IMR-90 (cell line): Measurements from ENCODE around the gene DCDC1. TPM values are rescaled to one million over a fixed set of nuclear protein-coding genes. Genes with fewer than 3 reads are reported as not detected.

ENCODE experiments used
- ATAC-seq: fragments of 200-7000 bp; cut with Tn5 transposase; 2 replicates; pipeline ENCODE4 v1.9.1; 2020; ENCODE audit warnings: low read depth, mild to moderate bottlenecking, moderate library complexity
- BruUV-seq: library from RNA; stranded (reverse); fragments of 400-500 nt; replicated peaks from 2 replicates; lab custom pipeline; 2021; lab: Mats Ljungman, UMichigan
- CTCF ChIA-PET: fragments of 300-600 bp; formaldehyde crosslinking; extraction: SDS; loops from one replicate; lab custom pipeline; 2021; ENCODE audit warnings: antibody characterized with exemption; lab: Yijun Ruan, JAX
- POLR2A ChIA-PET: fragments of 300-600 bp; sonication (Branson Sonifier 250); formaldehyde crosslinking; loops from one replicate; lab custom pipeline; 2022; ENCODE audit warnings: antibody characterized with exemption; ENCODE audit not compliant: unreplicated experiment; lab: Charles Lee
- DNase-seq: peaks from one replicate; pipeline ENCODE4 v3.0.0; 2013
- H2AFZ ChIP-seq: replicated peaks from 2 replicates; pipeline ENCODE3; 2013; ENCODE audit warnings: low read length, mild to moderate bottlenecking; ENCODE audit not compliant: poor library complexity
- H2AK5ac ChIP-seq: 2 replicates; pipeline ENCODE4 v1.6.1; 2013; ENCODE audit warnings: low read depth, low read length, inconsistent platforms
- H2AK9ac ChIP-seq: replicated peaks from 2 replicates; pipeline ENCODE3; 2013; ENCODE audit warnings: mild to moderate bottlenecking, low read depth, low read length, moderate library complexity; ENCODE audit not compliant: poor library complexity
- H2BK120ac ChIP-seq: 2 replicates; pipeline ENCODE4 v1.6.1; 2013; ENCODE audit warnings: low read depth, low read length, inconsistent platforms
- H2BK15ac ChIP-seq: 3 replicates; pipeline ENCODE4 v1.6.1; 2013; ENCODE audit warnings: low read depth, low read length, inconsistent platforms
- H2BK20ac ChIP-seq: 2 replicates; pipeline ENCODE4 v1.6.1; 2013; ENCODE audit warnings: low read depth, mild to moderate bottlenecking, inconsistent platforms, low read length, moderate library complexity
- H2BK5ac ChIP-seq: 2 replicates; pipeline ENCODE4 v1.6.1; 2013; ENCODE audit warnings: mild to moderate bottlenecking, low read depth, low read length, inconsistent platforms; ENCODE audit not compliant: poor library complexity, severe bottlenecking
- H3K14ac ChIP-seq: replicated peaks from 2 replicates; pipeline ENCODE4 v1.6.1; 2013; ENCODE audit warnings: low read depth, low read length, inconsistent platforms
- H3K18ac ChIP-seq: 2 replicates; pipeline ENCODE4 v1.6.1; 2013; ENCODE audit warnings: low read depth, low read length, control low read depth
- H3K23ac ChIP-seq: 2 replicates; pipeline ENCODE4 v1.6.1; 2013; ENCODE audit warnings: low read depth, low read length, inconsistent platforms
- H3K27ac ChIP-seq: 2 replicates; pipeline ENCODE4 v1.5.1; 2013; ENCODE audit warnings: mild to moderate bottlenecking, control low read depth, low read length; ENCODE audit not compliant: insufficient read depth
- H3K27me3 ChIP-seq: 2 replicates; pipeline ENCODE4 v1.6.1; 2013; ENCODE audit warnings: low read length; ENCODE audit not compliant: control insufficient read depth, insufficient read depth
- H3K36me3 ChIP-seq: 2 replicates; pipeline ENCODE4 v1.6.1; 2013; ENCODE audit warnings: low read length, mixed read lengths; ENCODE audit not compliant: control insufficient read depth, insufficient read depth
- H3K4ac ChIP-seq: 2 replicates; pipeline ENCODE4 v1.6.1; 2013; ENCODE audit warnings: low read depth, low read length, inconsistent platforms
- H3K4me1 ChIP-seq: 2 replicates; pipeline ENCODE4 v1.6.1; 2013; ENCODE audit warnings: low read length, mixed read lengths; ENCODE audit not compliant: control insufficient read depth, insufficient read depth
- H3K4me2 ChIP-seq: 2 replicates; pipeline ENCODE4 v1.6.1; 2013; ENCODE audit warnings: low read depth, mild to moderate bottlenecking, control low read depth, low read length, moderate library complexity
- H3K4me3 ChIP-seq: 2 replicates; pipeline ENCODE4 v1.5.1; 2013; ENCODE audit warnings: low read depth, mild to moderate bottlenecking, control low read depth, low read length, moderate library complexity; ENCODE audit not compliant: insufficient read depth
- H3K56ac ChIP-seq: 2 replicates; pipeline ENCODE4 v1.6.1; 2013; ENCODE audit warnings: low read length, inconsistent platforms; ENCODE audit not compliant: insufficient read depth; ENCODE audit errors: extremely low read depth
- H3K79me1 ChIP-seq, 2 experiments: 2 replicates each; pipeline ENCODE4 v1.6.1; 2013; ENCODE audit warnings: low read length in 2 of 2, inconsistent platforms in 1 of 2, low read depth in 1 of 2
- H3K9ac ChIP-seq: 2 replicates; pipeline ENCODE4 v1.6.1; 2013; ENCODE audit warnings: low read depth, low read length, control low read depth
- H3K9me1 ChIP-seq: 2 replicates; pipeline ENCODE4 v1.6.1; 2013; ENCODE audit warnings: low read length, inconsistent platforms; ENCODE audit not compliant: insufficient read depth
- H3K9me3 ChIP-seq: 2 replicates; pipeline ENCODE4 v1.6.1; 2013; ENCODE audit warnings: low read length; ENCODE audit not compliant: control insufficient read depth, insufficient read depth
- H4K20me1 ChIP-seq: 2 replicates; pipeline ENCODE4 v1.6.1; 2013; ENCODE audit warnings: low read length, inconsistent platforms; ENCODE audit not compliant: insufficient read depth
- H4K5ac ChIP-seq: 2 replicates; pipeline ENCODE4 v1.6.1; 2013; ENCODE audit warnings: mild to moderate bottlenecking, low read depth, low read length, control low read depth
- H4K8ac ChIP-seq, 2 experiments: 2 replicates each; pipeline ENCODE4 v1.6.1; 2013; ENCODE audit warnings: low read depth in 2 of 2, low read length in 2 of 2, control low read depth in 1 of 2, inconsistent platforms in 1 of 2
- H4K91ac ChIP-seq: 2 replicates; pipeline ENCODE4 v1.6.1; 2013; ENCODE audit warnings: low read depth, low read length, inconsistent platforms; ENCODE audit not compliant: insufficient read depth
- WGBS, 2 experiments: methylation state at CpG; one replicate each; pipeline versions ENCODE4 v1.1.5 to v1.1.7; 2013; ENCODE audit warnings: missing lambda C conversion rate in 2 of 2; ENCODE audit not compliant: insufficient read length in 1 of 2; ENCODE audit errors: extremely low coverage in 2 of 2; 5-methylcytosine and 5-hydroxymethylcytosine counted together
- dilution Hi-C: fragments of 300-500 bp; cut with HindIII; formaldehyde crosslinking; loops from one replicate; pipeline ENCODE4 v1.14.3; 2018; ENCODE audit warnings: low sequenced_read_pairs; ENCODE audit not compliant: unreplicated experiment
- in situ Hi-C: fragments of 300-500 bp; cut with MboI; formaldehyde crosslinking; loops from 3 replicates; pipeline ENCODE4 v1.14.3; 2019; ENCODE audit warnings: low sequenced_read_pairs, inconsistent platforms, mixed read lengths
- intact Hi-C: fragments of 100-400 bp; cut with micrococcal nuclease; formaldehyde crosslinking; loops from 2 replicates; pipeline ENCODE4 v1.10.0; 2022
- polyA plus RNA-seq, 3 experiments: library from polyadenylated mRNA; depleted of rRNA; stranded (reverse); fragments of >200 nt; gene quantifications; 2 replicates each; pipeline ENCODE4 v1.2.3, GENCODE V29; 2012; ENCODE audit warnings: low replicate concordance in 1 of 3
- total RNA-seq: library from RNA; depleted of rRNA; stranded (reverse); fragments of >200 nt; gene quantifications from 2 replicates; pipeline ENCODE4 v1.2.3, GENCODE V29; 2012
- TF ChIP-seq, protein P1 (sequence below): fragments of 150-350 bp; IDR thresholded peaks from 2 replicates; pipeline ENCODE4 v1.6.1; 2017; ENCODE audit warnings: mild to moderate bottlenecking, antibody characterized with exemption, low read length, low read depth
- TF ChIP-seq, protein P2 (sequence below): fragments of 150-350 bp; IDR thresholded peaks from 2 replicates; pipeline ENCODE4 v1.6.1; 2016; ENCODE audit warnings: low read depth, mild to moderate bottlenecking, low read length, moderate library complexity, borderline replicate concordance

Gene DCDC1
- total and polyA plus RNA-seq, 2 of the 4 experiments (the other 2 are of a cell fraction), result not detected

DNA sequence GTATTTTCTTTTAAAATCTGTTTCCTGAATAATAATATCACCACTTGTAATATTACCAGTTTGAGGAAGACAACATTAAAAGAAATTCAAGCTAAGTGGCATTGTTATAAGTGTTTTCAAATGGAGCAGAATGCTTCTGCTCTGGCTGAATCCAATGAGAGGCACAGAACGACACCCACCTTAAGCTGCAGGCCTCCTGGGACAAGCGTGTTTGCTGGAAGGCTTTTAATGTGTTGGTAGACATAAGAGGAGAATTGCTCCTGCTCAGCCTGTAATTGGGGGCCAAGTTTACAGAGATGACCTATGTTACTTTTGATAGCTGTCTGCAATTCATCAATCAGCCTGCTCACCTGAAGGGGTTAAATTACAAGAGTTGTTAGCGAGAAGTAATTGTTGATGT, 242.2 kb downstream of the DCDC1 start:
- dilution Hi-C loops (no loop called here), in situ Hi-C loops (no loop called here), intact Hi-C loops (no loop called here)
- no peak overlapping the region for H4K91ac ChIP-seq
- BruUV-seq, result no TSS peak
- no peak overlapping the region for H3K27ac ChIP-seq
- H3K9ac ChIP-seq, result no peak overlapping the region
- ChIA-PET POLR2A (no interaction called here), CTCF (no interaction called here)
- H2BK5ac ChIP-seq, result no peak overlapping the region
- H3K9me1 ChIP-seq, result no peaks in the 10 kb centered on the region
- H3K9me3 ChIP-seq, result no peaks in the 10 kb centered on the region
- H2AK5ac ChIP-seq, result no peak overlapping the region
- H4K5ac ChIP-seq, result no peak overlapping the region
- no peaks in the 10 kb centered on the region for H3K27me3 ChIP-seq
- no peaks in the 10 kb centered on the region for H3K79me1 ChIP-seq
- H2BK20ac ChIP-seq, result no peak overlapping the region
- no peaks in the 10 kb centered on the region for H3K36me3 ChIP-seq
- H2BK120ac ChIP-seq, result no peak overlapping the region
- H3K14ac ChIP-seq, result no peak overlapping the region
- H3K23ac ChIP-seq, result no peak overlapping the region
- H2AK9ac ChIP-seq, result no peak overlapping the region
- no peak overlapping the region for H3K4ac ChIP-seq
- H4K8ac ChIP-seq, result no peak overlapping the region
- H3K4me3 ChIP-seq, result no peak overlapping the region
- no peak overlapping the region for H3K56ac ChIP-seq
- no CpG with 5 or more reads among the region's 3 CpGs for WGBS, 2 experiments
- H2AFZ ChIP-seq, result no peak overlapping the region
- H3K4me2 ChIP-seq, result no peak overlapping the region
- H3K4me1 ChIP-seq, result no peaks in the 10 kb centered on the region
- no peaks in the 10 kb centered on the region for H4K20me1 ChIP-seq
- DNase-seq (no peak), ATAC-seq (no peak)
- no peak overlapping the region for H2BK15ac ChIP-seq
- TF ChIP-seq, protein P1, sequence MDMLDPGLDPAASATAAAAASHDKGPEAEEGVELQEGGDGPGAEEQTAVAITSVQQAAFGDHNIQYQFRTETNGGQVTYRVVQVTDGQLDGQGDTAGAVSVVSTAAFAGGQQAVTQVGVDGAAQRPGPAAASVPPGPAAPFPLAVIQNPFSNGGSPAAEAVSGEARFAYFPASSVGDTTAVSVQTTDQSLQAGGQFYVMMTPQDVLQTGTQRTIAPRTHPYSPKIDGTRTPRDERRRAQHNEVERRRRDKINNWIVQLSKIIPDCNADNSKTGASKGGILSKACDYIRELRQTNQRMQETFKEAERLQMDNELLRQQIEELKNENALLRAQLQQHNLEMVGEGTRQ, result no peak
- TF ChIP-seq, protein P2, sequence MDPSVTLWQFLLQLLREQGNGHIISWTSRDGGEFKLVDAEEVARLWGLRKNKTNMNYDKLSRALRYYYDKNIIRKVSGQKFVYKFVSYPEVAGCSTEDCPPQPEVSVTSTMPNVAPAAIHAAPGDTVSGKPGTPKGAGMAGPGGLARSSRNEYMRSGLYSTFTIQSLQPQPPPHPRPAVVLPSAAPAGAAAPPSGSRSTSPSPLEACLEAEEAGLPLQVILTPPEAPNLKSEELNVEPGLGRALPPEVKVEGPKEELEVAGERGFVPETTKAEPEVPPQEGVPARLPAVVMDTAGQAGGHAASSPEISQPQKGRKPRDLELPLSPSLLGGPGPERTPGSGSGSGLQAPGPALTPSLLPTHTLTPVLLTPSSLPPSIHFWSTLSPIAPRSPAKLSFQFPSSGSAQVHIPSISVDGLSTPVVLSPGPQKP, result no peak
- no peak overlapping the region for H3K18ac ChIP-seq
